ENCODE data around the gene SCRN2.
A peak's percentile ranks its signal among the peaks of the same experiment; 100 is the strongest.

SCRN2 gene

DNA sequence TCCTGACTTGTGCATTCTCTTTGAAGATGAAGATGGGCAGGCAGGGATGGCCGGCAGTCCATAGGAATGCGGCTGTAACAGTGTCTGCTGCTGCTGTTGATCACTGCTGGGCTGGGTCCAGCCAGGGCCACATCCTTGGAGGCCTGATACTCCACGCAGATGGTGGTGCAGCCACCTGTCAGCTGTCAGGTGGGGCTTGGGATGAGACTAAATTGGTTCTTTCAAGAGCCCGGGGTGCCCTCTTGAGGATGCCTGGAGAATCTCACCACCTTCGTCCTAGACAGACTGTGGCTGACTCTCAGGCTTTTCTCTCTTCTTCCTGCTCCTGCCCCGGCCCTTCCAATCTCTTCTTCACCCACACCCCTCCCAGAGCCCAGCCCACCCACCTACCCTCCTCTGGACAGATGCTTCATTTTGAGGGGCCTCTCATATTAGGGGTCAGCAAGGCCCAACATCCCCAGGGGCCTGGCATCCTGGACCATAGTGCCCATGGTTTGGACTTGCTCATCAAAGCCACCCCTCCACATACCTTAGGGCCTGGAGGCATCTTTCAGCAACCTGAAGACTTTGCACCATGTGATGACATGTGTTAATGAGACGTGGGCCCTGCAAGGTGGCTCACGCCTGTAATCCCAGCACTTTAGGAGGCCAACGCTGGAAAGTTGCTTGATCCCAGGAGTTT lies 38.6 kb downstream of the SCRN2 start:
- DNase-seq = peak; percentile 48

- no peak for DNase-seq
Measured at GRCh38 chr17:47801906-47802305, 39.2 kb downstream of the SCRN2 start.

DNA sequence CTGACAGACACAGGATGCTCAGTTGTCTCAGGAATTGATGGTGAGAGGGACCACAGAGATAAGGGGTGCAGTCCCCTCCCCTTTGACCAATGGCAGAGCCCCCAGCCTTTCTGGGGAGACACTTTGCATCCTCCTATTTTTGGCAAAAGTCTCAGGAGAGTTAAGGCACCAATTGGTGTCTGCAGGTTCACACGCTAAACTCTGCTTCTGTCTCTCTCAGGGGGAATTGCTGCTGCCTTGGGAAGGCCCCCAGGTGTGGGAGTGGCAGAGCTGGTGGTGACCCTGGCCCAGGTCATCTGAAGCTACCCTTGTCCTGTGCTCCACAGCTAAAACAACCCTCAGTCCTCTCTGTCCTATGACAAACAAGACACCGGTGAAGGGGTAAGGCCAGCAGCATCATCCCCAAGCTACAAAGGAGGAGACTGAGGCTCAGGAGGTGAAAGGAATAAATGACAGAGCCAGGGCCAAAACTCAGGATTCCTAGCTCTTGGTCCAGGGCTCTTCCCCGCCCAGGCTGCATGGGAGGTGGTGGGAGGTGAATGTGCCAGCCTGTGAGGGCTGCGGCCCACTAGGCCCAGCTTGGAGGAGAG lies 39.8 kb downstream of the SCRN2 start:
- no peak for DNase-seq

DNA sequence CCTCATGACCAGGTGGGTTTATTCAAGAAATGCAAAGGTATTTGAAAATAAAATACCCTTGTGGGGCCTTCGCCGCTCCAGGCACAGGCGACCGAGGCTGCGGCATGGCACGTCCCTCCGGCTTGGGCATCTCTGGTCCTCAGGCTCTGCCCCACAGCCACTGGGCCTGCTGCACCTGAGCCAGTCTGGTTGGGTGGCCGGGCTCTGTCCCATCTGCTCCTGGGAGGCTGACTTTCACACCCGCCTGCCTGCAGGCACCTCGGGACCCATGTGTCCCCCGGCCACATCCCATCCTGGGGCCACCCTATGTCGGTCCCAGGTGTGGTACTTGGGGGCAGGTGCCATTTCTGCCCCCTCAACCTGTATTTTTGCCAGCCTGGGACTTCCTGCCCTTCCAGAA lies 40.4 kb downstream of the SCRN2 start:
- DNase-seq = no peak

- no peak for DNase-seq
Measured at GRCh38 chr17:47797797-47798196, 43.3 kb downstream of the SCRN2 start.

- DNase-seq = no peak
Measured at GRCh38 chr17:47792979-47793378, 48.1 kb downstream of the SCRN2 start.

DNA sequence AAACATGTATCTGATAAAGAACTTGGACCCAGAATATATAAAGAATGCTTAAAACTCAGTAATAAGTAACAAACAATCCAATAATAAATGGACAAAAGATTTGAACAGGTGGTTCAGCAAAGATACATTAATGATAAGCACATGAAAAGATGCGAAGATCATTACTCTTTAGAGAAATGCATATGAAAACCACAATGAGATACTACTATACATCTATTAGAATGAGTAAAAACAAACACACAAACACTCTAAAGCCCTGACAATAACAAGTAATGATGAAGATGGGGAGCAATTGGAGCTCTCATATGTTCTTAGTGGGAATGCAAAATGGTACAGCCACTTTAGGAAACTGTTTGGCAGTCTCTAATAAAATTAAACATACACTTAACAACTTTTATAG lies 48.6 kb downstream of the SCRN2 start:
- no peak for DNase-seq

DNA sequence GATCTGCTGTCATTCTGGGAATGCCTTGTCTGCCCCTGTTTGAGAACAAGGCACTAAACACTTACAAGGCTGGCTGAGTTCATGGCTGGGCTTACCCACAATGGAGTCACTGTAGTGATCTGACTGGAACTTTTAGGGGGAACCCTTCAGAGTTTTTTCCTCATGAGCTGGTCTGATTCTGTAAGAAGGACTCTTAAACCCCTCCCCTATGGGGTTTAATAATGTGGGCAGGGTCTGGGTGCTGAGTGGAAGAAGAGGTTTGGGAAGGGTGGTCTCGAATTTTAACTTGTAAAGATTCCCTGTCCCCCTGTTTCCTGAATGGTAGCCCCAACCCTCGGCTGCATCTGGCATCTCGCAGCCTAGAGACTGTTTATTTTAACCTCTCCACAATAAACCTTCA lies 50.0 kb downstream of the SCRN2 start:
- DNase-seq = no peak

DNA sequence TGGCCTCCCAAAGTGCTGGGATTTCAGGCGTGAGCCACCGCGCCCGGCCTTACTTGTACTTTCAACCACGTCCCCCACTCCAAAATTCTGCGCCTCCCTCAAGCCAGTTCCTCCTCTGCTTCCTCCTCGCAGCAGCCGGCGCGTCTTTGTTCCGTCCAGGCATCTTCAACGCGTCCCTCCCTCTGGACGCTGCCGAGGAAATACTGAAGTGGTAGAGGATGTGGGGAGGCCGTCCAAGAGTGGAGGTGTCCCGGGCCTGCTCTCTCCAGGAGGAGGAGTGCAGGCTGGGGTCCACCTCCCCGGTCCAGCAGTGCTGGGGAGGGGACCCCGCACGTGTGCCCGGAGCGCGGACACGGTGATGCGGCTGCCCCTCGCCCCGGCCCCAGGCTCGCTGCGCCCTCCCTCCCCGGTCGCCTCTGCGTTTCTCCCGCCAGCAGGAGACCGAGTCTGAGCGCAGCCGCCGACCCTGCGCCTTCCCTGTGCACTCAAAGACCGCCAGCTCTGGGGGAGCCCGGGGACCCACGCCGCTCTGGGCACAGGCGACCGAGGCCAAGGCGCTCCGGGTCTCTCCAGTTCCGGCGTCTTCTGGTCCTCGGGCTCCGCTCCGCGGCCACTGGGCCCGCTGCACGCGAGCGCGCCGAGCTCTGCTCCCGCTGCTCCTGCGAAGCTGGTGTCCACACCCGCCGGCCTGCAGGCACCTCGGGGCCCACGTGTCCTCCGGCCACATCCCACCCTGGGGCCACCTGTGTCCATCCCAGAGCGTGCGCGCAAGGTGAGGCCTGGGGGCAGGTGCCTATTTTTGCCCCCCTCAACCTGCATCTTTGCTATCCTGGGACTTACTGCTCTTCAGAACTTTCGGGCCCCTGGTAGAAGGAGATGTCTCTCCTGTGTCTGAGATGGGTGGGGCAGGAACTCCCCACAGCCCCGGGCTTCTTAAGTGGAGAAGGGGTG lies 51.2 kb downstream of the SCRN2 start:
- peak; percentile 61 for DNase-seq

Measured in activated CD4-positive, CD25-positive, alpha-beta regulatory T cell treated with anti-CD3 and anti-CD28 coated beads, Interleukin-2, amount 50 U/mL, for 72 hours (primary cell).